Effector CD8-positive, alpha-beta T cell (primary cell): ENCODE measurements around the gene AK3.
"Not testable (repeated sequence)": the region's sequence is repeated elsewhere in the genome, so short reads cannot be mapped to it uniquely, and the experiment has no call there.

Experiments
- DNase-seq: peaks from one replicate; lab custom pipeline; 2025; lab: John Stamatoyannopoulos, UW
- total RNA-seq, 4 experiments: gene quantifications; one replicate each; lab custom pipeline; 2026; lab: John Stamatoyannopoulos, UW

Gene AK3
- 31.0 to 45.3 (median 38.2) reads per million in 4 experiments for total RNA-seq

DNA sequence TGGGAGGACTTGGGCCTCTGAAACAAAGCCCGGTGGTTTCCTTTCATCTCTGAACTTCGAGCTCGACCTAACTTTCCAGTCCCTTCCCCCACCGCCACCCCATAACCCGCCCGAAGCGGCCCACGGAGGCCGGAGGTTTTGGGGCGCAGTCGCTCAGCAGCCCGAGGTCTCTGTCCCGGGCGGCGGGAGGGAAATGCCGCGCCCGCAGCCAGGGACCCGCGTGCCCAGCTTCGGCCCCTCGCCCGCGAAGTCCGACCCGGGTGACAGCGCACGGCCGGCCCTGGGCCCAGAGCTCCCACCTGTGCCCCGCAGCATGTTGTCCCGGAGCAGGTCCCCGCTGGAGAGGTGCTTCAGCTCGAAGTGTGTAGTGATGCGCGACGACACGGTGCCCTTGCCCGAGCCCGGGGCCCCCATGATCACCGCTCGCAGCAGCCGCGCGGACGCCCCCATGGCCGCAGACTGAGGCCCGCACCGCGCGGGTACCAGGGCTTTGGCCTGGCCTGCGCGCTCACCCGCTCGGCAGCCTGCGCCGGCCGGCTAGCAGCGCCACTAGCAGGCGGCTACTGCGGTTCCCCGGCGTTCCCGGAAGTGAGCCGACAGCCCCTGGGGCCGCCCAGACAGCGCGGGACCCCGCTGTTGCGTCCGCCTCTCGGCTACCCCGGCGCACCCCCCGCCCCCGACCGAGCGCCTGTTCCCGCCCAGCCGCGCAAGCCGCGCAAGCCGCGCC is at the start of gene AK3:
TSS of gene AK3 (minus strand) at position 565 of the 727 bp plus-strand sequence. CDS start at position 450, 115 bp downstream.
- peak; percentile 72 for DNase-seq

DNA sequence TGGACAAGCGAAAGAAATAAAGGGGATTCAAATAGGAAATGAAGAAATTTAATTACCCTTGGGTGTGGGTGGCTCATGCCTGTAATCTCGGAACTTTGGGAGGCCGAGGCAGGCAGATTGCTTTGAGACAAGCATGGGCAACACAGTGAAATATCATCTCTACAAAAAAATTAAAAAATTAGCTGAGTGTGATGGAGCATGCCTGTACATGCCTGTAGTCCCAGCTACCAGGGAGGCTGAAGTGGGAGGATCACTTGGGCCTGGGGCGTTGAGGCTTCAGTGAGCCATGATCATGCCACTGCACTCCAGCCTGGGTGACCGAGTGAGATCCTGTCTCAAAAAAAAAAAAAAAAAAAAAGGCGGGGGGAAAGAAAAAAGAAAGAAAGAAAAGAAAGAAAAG is 47.7 kb upstream of the AK3 start:
- no peak for DNase-seq

DNA sequence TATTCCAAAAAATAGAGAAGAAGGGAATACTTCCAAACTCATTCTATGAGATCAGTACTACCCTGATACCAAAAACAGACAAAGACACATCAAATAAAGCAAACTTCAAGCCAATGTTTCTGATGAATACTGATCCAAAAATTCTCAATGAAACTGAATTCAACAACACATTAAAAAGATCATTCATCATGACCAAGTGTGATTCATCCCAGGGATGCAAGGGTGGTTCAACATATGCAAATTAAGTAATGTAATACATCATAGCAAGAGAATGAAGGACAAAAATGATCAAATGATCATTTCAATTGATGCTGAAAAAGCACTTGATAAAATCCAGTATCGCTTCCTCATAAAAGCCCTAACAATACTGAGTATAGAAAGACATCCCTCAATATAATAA is 46.9 kb upstream of the AK3 start:
- DNase-seq = no peak

DNA sequence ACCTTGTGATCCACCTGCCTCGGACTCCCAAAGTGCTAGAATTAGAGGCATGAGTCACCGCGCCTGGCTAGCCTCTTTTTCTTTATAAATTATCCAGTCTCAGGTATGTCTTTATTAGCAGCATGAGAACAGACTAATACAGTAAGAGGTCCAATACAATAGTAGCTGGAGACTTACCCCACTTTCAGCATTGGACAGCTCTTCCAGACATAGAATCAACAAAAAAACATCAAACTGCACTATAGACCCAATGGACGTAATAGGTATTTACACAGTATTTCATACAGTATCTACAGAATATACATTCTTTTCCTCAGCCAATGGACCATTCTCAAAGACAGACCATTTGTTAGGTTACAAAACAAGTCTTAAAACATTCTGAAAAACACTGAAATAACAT is 45.6 kb upstream of the AK3 start:
- no peak for DNase-seq

DNA sequence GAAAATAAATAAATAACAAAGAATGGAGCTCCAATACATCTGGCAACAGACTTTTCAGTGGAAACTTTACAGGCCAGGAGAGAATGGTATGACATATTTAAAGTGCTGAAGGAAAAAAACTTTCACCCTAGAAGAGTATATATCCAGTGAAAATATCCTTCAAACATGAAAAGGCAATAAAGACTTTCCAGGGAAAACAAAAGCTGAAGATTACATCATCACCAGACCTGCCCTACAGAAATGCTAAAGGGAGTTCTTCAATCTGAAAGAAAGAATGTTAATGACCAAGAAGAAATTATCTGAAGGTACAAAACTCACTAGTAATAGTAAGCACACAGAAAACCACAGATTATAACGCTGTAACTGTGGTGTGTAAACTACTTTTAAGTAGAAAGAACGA is 43.4 kb upstream of the AK3 start:
- no peak for DNase-seq

DNA sequence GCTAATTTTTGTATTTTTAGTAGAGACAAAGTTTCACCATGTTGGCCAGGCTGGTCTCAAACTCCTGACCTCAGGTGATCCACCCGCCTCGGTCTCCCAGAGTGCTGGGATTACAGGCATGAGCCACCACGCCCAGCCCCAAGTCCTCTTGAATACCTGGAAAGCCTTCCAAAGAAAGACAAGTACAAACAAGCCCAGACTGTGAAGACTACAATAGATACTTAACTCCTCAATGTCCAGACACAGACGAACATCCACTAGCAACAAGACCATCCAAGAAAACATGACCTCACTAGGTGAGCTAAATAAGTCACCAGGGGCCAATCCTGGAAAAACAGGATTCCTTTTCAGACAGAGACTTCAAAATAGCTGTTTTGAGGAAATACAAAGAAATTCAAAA is 42.2 kb upstream of the AK3 start:
- DNase-seq = not testable (repeated sequence)

DNA sequence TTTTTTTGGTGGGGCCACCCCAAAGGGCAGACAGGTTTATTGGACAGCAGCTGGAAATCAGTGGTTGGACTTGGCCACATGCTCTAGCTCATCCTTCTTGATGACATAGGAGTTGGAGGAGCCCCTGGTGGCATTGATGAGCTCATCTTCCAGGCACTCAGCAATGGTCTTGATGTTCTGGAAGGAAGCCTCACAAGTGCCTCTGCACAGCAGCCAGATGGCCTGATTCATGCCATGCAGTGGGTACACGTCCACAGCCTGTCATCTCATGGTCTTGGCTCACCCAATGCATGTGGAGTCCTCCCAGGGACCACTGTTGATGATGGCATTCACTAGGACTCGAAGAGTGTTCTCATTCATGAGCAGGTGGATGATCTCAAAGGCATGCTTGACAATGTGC is 40.4 kb upstream of the AK3 start:
- no peak for DNase-seq

DNA sequence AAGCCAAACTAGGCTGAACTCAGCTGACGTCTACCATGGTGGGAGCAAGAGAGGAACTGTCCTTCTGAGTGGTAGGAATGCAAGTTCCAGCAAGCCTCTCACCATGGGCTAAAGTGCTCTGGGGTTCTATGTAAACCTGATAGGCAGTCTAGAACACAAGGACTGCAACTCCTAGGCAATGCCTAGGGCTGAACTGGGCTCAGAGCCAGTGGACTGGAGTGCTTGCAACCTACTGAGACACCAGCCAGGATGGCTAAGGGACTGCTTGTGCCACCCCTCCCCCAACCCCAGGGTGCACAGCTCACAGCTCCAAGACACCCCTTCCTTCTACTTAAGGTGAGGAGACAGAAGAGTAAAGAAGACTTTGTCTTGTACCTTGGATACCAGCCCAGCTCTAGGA is 39.6 kb upstream of the AK3 start:
- no peak for DNase-seq

DNA sequence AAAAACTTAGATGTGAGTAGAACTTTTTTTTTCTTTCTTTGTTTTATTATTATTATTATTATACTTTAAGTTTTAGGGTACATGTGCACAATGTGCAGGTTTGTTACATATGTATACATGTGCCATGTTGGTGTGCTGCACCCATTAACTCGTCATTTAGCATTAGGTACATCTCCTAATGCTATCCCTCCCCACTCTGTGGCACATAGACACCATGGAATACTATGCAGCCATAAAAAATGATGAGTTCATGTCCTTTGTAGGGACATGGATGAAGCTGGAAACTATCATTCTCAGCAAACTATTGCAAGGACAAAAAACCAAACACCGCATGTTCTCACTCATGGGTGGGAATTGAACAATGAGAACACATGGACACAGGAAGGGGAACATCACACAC is 34.0 kb upstream of the AK3 start:
- DNase-seq = not testable (repeated sequence)

DNA sequence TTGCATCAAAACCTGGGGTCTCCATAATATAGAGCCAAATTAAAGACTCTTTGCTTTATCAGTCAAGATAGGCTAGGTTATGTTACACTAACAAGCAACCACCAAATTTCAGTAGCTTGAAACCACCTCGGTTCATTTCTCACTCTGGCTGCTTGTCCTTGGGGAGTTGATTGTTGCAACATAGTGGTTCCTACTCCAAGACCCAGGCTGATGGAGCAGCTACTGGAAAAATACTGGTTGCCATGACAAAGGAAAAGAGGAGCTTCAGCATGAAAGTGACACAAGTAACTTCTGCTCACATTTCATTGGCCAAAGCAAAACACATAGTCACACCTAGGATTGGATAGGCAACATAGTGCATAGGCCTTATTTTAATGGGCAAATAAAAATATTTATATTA is 33.2 kb upstream of the AK3 start:
- no peak for DNase-seq

DNA sequence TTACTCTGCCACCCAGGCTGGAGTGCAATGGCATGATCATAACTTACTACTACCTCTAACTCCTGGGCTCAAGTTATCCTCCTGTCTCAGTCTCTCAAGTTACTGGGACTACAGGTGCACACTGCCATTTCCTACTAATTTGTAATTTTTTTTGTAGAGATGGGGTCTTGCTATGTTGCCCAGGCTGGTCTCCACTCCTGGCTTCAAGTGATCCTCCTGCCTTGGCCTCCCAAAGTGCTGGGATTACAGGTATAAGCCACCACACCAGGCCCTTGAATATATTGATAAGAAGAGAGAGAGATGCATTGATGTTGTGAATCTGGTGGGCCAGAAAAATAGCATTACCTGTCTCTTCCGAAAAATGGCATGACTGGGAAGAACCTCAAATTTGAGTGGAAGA is 30.8 kb upstream of the AK3 start:
- DNase-seq = no peak

DNA sequence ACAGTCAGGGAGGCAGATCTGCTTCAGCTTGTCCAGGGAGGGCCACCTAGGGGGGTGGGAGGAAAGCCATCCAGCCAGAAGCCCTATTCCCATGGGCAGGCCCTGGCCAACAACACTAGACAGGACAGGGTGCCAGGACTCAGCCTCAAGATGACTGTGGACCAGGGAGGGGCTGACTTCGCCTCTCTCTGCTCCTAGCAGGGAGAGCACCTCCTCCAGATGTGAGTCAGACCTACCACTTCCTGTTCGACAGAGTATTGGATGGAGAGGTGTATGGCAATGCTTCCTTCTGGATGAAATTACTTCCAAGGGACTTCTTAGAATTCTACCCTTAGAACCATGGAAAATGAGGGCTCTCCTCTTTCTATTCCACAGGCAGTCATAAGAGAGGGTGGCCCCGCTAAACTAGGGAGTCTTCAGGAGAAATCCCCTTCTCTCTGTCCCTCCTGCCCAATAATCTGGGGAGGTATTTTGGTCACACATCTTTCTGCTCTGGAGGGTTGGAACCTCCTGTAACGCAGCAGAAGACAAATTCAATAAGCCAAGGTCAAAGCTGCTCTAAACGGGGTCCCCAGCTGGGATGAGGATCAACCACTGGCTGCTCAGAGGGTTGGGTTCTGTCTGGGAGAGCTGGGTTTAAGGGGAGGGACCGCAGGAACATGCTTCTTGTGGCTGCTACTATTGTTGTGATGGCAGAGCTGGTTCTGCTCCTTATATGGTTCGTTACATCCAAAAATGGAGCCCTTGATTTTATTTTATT is 28.5 kb upstream of the AK3 start:
- no peak for DNase-seq

DNA sequence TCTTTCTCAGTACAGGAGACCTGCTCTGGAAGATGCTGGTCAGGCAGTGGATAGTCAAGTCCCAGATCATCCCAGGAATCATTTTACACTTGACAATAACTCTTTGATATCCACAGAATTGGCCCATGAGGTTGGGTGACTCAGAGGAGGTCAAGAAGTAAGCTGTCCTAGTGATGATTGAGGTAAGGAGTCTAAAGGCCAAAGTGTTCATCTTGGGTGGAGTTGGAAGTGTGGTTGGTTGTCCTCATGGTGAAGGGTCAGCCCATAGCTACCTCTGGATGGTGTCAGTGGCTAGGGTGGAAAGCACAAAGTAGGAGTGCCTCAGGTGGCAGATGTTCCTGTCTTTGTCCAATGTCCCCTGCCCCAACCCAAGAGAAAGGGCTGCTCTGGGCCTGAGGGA is 27.7 kb upstream of the AK3 start:
- DNase-seq = no peak

DNA sequence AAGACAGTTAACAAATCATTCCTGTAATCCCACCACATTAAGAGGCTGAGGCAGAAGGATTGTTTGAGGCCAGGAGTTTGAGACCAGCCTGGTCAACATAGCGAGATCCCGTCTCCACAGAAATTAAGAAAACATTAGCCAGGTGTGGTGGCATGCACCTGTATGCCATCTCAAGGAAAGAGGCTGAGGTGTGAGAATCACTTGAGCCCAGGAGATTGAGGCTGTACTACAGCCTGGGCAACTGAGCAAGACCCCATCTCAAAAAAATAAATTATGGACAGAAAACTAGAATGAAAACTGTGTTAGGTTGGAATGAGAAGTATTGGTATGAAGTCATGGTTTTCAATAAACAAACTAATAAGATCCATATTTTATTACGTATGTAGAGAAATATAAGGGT is 23.0 kb upstream of the AK3 start:
- no peak for DNase-seq

DNA sequence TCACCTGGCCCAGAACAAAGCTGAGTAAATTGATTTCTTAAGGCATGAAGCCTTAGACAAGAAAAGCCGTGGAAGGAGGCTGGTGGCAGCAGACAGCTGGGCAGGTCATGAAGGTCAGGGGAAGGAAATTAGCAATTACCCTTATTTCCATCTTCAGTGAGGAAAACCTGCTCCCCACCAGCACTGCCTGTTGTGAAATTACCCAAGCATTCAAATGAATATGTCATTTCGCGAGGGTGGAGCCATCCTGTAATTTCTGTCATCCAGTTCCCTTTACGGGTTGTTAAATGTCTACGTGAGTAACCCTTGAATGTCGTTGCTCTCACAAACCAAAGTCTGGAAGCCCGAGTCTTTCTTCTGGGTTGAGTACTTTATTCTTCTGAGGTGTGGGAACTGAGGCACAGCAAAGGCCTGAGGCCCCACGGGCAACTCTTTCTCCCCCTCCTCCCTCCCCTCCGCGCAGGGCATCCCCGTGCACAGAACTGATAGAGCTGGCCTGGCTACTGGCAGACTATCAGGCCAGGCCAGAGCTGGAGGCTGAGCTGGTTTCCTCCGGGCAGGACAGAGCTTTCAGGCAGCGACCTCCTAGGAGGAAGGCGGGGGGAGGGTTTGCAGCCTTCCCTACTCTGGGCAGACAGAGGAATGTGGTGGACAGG is 22.0 kb upstream of the AK3 start:
- no peak for DNase-seq

DNA sequence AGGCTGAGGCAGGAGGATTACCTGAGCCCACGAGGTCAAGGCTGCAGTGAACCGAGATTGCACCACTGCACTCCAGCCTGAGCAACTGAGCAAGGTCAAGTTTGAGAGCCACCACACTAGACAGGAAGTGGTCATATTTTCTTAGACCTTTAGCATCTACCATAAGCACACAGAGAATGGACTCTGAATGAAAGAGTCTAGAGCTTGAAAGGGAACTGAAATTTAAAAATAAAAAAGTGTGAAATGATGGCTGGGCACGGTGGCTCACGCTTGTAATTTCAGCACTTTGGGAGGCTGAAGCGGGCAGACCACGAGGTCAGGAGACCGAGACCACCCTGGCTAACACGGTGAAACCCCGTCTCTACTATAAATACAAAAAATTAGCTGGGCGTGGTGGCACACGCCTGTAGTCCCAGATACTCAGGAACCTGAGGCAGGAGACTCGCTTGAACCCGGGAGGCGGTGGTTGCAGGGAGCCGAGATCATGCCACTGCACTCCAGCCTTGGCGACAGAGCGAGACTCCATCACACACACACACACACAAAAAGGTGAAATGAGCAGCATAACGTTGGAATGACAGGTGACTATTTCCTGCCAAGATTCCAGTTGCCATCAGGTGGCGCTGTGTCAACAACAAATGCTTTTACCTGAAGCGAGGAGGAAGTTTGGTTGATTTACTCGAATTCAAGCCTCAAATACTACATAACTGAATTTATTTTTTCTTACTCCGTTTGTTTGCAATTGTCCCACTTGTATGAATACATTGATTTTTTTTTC is 21.3 kb upstream of the AK3 start:
- DNase-seq = peak; percentile 61

DNA sequence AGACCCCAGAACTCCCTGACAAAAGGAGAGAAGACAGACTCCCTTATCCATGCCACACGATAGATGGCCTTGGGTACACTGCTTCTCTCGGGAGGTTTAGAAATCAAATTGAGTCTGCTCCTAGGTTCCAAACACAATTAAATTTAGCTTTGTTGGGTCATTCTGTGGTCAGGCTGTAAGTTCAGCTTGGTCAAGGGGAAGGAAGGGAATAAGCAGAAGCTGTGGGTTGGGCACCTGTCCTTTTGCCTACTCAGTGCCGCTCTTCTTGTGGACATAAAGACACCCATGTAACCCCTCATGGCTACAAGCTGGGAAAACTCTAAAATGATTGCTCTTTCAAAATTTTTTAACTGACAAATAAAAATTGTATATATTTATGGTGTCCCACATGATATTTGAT is 19.1 kb upstream of the AK3 start:
- DNase-seq = no peak

DNA sequence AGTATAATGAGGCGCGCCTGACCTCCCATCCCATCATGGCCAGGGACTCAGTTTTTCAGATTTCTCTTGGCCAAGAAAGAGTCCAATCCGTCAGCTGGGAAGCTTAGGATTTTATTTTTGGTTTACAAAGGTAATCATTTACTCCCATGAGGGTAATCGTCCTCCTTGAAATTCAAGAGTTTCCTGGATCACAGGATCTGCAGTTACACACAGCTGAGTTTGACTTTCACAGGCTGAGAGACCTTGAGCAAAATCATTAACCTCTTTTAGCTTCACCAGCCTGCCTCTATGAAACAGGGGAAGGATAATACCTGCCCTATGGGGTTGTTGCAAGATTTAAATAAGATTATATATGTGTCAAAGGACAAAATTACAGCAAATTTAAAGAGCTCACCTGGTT is 15.4 kb upstream of the AK3 start:
- DNase-seq = no peak

DNA sequence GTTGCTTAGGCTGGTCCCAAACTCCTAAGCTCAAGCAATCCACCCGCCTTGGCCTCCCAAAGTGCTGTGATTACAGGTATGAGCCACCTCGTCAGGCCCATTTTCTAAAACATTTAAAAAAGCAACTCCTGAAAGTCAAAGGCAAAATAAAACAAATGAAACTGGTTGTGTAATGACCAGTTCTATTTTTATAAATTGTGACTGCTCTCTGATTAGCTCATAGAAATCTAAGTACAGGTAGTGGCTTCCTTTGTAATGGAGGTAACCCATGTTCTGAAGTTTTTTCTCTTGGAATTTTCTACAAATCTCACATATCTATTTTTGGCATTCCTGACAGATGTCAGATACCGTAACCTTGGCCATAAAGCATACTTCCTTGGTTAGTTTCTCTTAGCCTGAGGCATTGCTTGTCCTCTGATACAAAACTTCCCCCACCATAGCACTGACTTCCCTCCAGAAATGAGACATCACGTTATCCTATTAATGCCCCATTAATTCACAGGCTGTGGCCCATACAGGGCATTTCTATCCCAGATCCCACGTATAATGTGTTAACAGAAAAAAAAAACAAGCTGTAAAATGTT is 14.1 kb upstream of the AK3 start:
- DNase-seq = no peak

DNA sequence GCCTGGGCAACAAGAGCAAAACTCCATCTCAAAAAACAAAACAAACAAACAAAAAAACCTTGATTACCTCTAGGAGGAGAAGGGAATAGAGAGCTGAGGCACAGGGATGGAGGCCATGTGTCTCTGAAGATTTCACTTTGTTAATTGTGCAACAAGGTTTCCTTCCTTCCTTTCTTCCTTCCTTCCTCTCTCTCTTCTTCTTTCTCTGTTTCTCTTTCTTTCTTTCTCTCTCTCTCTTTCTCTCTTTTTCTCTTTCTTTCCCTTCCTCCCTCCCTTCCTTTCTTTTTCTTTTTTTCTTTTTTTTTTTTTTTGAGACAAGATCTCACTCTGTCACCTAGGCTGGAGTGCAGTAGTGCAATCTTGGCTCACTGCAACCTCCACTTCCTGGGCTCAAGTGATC is 13.5 kb upstream of the AK3 start:
- not testable (repeated sequence) for DNase-seq

DNA sequence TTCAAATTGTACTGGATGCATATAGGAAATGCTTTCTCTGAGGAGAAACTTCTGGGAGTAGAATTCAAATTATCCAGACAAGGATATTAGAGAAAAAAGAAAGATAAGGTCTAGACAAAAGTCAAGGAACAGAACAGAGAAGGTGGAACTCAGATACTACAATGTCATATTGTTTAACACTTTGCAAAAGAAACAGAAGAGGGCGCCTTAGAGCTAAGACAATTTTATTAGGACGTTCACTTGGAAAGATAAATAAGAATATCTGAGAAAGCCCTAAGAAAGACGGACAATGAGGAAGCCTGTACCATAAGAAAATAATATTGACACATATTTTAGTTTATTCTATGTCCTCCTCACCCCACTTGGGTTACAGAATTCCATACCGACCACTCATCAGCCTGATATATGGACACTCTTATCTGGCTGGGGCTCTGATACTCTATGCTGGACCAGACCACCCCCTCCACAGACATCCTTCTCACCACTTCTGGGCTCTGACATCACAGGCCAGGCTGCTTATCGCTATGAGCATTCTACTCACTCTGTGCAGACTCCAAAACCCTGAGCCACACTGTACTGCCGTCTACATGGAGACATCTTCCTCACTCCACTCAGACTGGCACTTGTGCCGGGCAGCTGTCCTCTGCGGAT is 9.1 kb upstream of the AK3 start:
- no peak for DNase-seq
